Left lung (tissue), 10 donors: ENCODE measurements around the gene SLC7A8. TPM values are rescaled to one million over a fixed set of nuclear protein-coding genes. Genes with fewer than 3 reads are reported as not detected.
"Not testable (repeated sequence)": the region's sequence is repeated elsewhere in the genome, so short reads cannot be mapped to it uniquely, and the experiment has no call there.

Experiments
- ATAC-seq: fragments of 200-7000 bp; cut with Tn5 transposase; one replicate; pipeline ENCODE4 v1.9.1; 2020; ENCODE audit warnings: moderate library complexity
- DNase-seq, 4 donors: peaks; one replicate each; pipeline ENCODE4 v3.0.0-alpha.2; 2013 to 2020
- H3K27ac ChIP-seq, 2 donors: fragments of 200-600 bp; sonication (generic) in 1 of 2; one replicate each; pipeline versions ENCODE4 v1.5.0 to v1.8.0; 2020 to 2021
- H3K27me3 ChIP-seq, 2 donors: fragments of 200-600 bp; sonication (generic) in 1 of 2; one replicate each; pipeline versions ENCODE4 v1.5.0 to v1.8.0; 2020 to 2021
- H3K36me3 ChIP-seq, 2 donors: fragments of 200-600 bp; sonication (generic) in 1 of 2; one replicate each; pipeline versions ENCODE4 v1.5.0 to v1.8.0; 2020 to 2021
- H3K4me1 ChIP-seq, 2 donors: fragments of 200-600 bp; one replicate each; pipeline ENCODE4 v1.8.0; 2021
- H3K4me3 ChIP-seq, 2 donors: fragments of 200-600 bp; sonication (generic) in 1 of 2; one replicate each; pipeline versions ENCODE4 v1.5.0 to v1.8.0; 2020 to 2021; ENCODE audit warnings: mild to moderate bottlenecking in 1 of 2
- H3K9me3 ChIP-seq, 2 donors: fragments of 200-600 bp; sonication (generic) in 1 of 2; one replicate each; pipeline versions ENCODE4 v1.5.0 to v1.8.0; 2020 to 2021
- intact Hi-C, 2 donors: fragments of 100-400 bp; cut with DNase I; formaldehyde crosslinking; loops; one replicate each; pipeline versions ENCODE4 v1.11.2 to v1.14.2; 2022
- polyA plus RNA-seq, 6 donors: library from polyadenylated mRNA; unstranded; fragments of 120-200 nt; gene quantifications; one replicate each; pipeline ENCODE4 v1.2.1, GENCODE V29; 2013; ENCODE audit not compliant: insufficient read length in 6 of 6
- total RNA-seq, 2 donors: library from RNA; stranded (reverse); fragmentation: NEBNext Ultra II Directional; extraction: Animal tissue kit (Norgen Biotek cat#: 25700); gene quantifications; one replicate each; pipeline ENCODE4 v1.2.1, GENCODE V29; 2021
- TF ChIP-seq, protein P1 (sequence below), 2 donors: fragments of 200-600 bp; sonication (generic) in 1 of 2; IDR thresholded peaks; one replicate each; pipeline versions ENCODE4 v1.5.0 to v1.8.0; 2021; ENCODE audit warnings: antibody characterized with exemption in 2 of 2
- donor health status: DM: no; HTN: yes; CAD: no.
- donor health status: DM: no; HTN: no; CAD: no.

Gene SLC7A8
- total and polyA plus RNA-seq, 8 donors = 38.5 to 153 (median 124) TPM

DNA sequence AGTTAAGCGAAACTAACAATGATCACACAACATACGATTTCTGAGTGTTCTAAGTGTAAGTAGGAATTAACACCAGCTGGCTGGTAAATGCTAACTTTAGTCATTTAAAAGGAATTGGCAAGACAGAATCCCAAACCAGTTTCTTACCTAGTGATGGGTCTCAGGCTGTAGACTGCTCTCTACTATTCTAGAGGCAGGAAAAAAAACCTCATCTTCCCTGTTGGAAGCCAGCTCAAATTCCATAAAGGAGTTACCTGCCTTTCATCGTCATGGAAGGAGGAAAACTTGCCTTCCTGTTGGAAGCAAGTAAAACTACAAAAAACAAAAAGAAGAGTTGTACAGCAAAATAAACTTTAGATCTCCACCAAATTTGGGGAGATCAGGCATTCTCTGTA lies 23.7 kb upstream of the SLC7A8 start:
- Histone ChIP-seq H3K4me1 (no peaks in the 10 kb centered on the region), H3K4me3 (no peak overlapping the region), H3K9me3 (no peaks in the 10 kb centered on the region), H3K27ac (no peak overlapping the region), H3K36me3 (no peaks in the 10 kb centered on the region), H3K27me3 (peaks cover 0 to 6% of the 10 kb centered on the region in 2 donors)
- ATAC-seq (no peak), DNase-seq (no peak)
- TF ChIP-seq, protein P1, sequence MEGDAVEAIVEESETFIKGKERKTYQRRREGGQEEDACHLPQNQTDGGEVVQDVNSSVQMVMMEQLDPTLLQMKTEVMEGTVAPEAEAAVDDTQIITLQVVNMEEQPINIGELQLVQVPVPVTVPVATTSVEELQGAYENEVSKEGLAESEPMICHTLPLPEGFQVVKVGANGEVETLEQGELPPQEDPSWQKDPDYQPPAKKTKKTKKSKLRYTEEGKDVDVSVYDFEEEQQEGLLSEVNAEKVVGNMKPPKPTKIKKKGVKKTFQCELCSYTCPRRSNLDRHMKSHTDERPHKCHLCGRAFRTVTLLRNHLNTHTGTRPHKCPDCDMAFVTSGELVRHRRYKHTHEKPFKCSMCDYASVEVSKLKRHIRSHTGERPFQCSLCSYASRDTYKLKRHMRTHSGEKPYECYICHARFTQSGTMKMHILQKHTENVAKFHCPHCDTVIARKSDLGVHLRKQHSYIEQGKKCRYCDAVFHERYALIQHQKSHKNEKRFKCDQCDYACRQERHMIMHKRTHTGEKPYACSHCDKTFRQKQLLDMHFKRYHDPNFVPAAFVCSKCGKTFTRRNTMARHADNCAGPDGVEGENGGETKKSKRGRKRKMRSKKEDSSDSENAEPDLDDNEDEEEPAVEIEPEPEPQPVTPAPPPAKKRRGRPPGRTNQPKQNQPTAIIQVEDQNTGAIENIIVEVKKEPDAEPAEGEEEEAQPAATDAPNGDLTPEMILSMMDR (IDR thresholded peaks at IDR 0.05) = no peak
- intact Hi-C loops = no loop called here

DNA sequence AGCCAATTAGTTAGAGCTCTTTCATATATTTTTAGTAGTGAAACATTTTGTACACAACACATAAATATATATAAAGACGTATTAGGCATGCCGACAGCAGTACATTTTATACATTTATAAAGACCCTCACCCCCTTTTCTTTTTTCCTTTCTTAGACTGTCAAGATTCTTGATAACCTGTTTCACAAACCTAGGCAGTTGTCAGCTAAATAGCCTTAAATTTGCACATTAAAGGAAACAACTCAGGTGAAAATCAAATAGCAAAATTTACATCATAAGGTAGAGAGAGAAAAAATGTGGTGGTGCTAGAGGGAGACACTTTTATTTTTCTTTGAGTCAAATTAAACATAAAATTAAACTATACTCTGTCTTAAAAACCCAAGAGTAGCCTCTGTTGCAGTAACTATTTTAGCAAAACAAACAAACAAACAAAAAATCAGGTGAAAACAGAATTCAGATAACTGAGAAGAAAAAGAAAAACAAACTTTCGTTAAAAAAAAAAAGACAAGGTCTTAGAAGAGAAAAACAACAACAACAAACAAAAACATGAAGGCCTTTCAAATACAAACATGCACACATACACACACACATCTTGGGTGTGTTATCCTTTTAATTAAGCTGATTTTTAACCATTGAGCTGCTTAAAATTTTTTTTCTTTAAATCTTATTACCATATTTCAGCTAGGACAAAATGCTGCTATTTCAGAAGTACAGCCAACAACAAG lies 23.1 kb upstream of the SLC7A8 start:
- no peaks in the 10 kb centered on the region for H3K36me3 ChIP-seq
- no peaks in the 10 kb centered on the region for H3K4me1 ChIP-seq
- peaks cover 0 to 6% of the 10 kb centered on the region in 2 donors for H3K27me3 ChIP-seq
- H3K4me3 ChIP-seq = no peak overlapping the region
- DNase-seq (no peak), ATAC-seq (no peak)
- TF ChIP-seq, protein P1 (IDR thresholded peaks at IDR 0.05) = no peak
- no peaks in the 10 kb centered on the region for H3K9me3 ChIP-seq
- intact Hi-C loops = no loop called here
- no peak overlapping the region for H3K27ac ChIP-seq

DNA sequence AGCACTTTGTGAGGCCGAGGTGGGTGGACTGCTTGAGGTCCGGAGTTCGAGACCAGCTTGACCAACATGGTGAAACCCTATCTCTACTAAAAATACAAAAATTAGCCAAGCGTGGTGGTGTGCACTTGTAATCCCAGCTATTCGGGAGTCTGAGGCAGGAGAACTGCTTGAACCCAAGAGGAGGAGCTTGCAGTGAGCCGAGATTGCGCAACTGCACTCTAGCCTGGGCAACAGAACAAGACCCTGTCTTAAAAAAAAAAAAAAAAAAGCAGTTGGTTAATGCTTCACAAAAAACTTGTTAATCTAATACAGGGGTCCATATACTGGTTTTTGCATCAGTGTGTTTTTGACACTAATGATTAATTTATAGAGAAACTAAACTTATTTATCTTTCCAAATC lies 18.5 kb upstream of the SLC7A8 start:
- no peak for DNase-seq
- no peak for ATAC-seq

DNA sequence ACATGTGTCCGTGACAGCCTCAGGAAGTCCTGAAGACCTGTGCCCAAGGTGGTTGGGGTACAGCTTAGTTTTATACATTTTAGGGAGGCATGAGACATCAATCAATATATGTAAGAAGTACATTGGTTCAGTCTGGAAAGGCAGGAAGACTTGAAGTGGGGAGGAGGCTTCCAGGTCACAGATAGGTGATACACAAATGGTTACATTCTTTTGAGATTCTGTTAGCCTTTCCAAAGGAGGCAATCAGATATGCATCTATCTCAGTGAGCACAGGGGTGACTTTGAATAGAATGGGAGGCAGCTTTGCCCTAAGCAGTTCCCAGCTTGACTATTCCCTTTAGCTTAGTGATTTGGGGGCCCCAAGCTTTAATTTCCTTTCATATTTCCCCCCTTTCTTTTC lies 15.7 kb upstream of the SLC7A8 start:
- H3K27me3 ChIP-seq, H3K36me3 ChIP-seq, ATAC-seq, H3K4me1 ChIP-seq, H3K27ac ChIP-seq, DNase-seq, H3K4me3 ChIP-seq, intact Hi-C loops, H3K9me3 ChIP-seq: not testable (repeated sequence)

More for the DNA sequence above, 18.5 kb upstream of the SLC7A8 start:
- H3K4me3 ChIP-seq = no peak overlapping the region
- H3K4me1 ChIP-seq = no peaks in the 10 kb centered on the region
- H3K9me3 ChIP-seq = no peaks in the 10 kb centered on the region
- intact Hi-C loops = no loop called here
- no peaks in the 10 kb centered on the region for H3K27me3 ChIP-seq
- TF ChIP-seq, protein P1 (IDR thresholded peaks at IDR 0.05) = no peak
- H3K36me3 ChIP-seq = no peaks in the 10 kb centered on the region
- no peak overlapping the region for H3K27ac ChIP-seq

DNA sequence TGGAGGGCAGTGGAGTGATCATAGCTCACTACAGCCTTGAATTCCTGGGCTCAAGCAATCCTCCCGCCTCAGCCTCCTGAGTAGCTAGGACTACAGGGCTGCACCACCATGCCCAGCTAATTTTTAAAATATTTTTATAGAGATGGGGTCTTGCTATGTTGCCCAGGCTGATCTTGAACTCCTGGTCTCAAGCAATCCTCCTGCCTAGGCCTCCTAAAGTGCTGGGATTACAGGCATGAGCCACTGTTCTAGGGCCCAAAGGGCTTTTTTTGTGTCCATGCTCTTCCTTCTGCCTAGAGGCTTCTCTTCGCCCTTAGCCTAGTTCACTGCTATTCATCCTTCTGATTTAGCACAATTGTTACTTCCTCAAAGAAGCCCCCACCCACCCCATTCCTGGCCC lies 13.0 kb upstream of the SLC7A8 start:
- H3K27ac ChIP-seq, H3K4me3 ChIP-seq, H3K4me1 ChIP-seq, H3K27me3 ChIP-seq, H3K36me3 ChIP-seq, H3K9me3 ChIP-seq, intact Hi-C loops, ATAC-seq, DNase-seq: not testable (repeated sequence)

DNA sequence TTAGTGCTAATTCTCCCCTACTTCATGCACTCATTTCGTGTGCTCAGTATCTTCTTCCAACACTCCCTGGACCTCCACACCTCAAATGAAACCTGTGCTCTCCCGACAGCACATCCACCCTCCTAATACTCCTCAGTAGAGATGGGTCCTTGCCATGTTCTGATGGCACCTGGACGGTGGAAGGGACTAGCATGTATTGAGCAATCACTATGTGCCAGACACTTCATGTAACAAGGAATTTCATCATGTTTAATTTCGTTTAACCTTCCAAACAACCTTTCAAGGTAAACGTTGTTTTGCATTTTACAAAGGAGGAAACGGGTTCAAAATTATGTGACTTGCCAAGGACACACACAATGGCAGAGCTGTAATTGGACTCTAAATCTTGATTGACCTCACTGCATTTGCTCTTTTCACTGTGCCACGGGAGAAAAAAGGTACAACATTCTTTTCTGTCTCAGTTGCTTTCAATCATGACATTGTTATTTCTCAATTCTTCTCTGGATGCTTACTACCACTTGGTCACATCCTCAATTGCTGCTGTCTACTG lies 12.2 kb upstream of the SLC7A8 start:
- TF ChIP-seq, protein P1 (IDR thresholded peaks at IDR 0.05) = no peak
- intact Hi-C loops = no loop called here
- DNase-seq (no peak), ATAC-seq (peak; percentile 19)
- Histone ChIP-seq H3K27me3 (no peaks in the 10 kb centered on the region), H3K9me3 (no peaks in the 10 kb centered on the region), H3K4me1 (no peaks in the 10 kb centered on the region), H3K27ac (no peak overlapping the region), H3K4me3 (no peak overlapping the region), H3K36me3 (no peaks in the 10 kb centered on the region)
